Gastroesophageal sphincter (tissue), 4 donors: ENCODE measurements around the gene PARP12. TPM values are rescaled to one million over a fixed set of nuclear protein-coding genes. Genes with fewer than 3 reads are reported as not detected.

Source experiments
- ATAC-seq: fragments of 150-250 bp; one replicate; pipeline ENCODE4 v1.9.1; 2016; ENCODE audit warnings: mild to moderate bottlenecking, moderate library complexity
- H3K27ac ChIP-seq, 4 donors: fragments of 200-600 bp; sonication (generic) in 3 of 4; 1 replicate in 3 of 4; 2 replicates in 1 of 4; pipeline ENCODE4 v1.5.1; 2016 to 2019
- H3K27me3 ChIP-seq: fragments of 200-600 bp; sonication (generic); one replicate; pipeline ENCODE4 v1.5.1; 2019
- H3K36me3 ChIP-seq, 2 donors: fragments of 200-600 bp; sonication (generic); one replicate each; pipeline ENCODE4 v1.5.1; 2019; ENCODE audit warnings: control low read depth in 1 of 2
- H3K4me1 ChIP-seq, 3 donors: fragments of 200-600 bp; sonication (generic); 1 replicate in 2 of 3; 2 replicates in 1 of 3; pipeline ENCODE4 v1.5.1; 2016 to 2019; ENCODE audit warnings: control low read depth in 2 of 3
- H3K4me3 ChIP-seq, 2 donors: fragments of 200-600 bp; sonication (generic); one replicate each; pipeline ENCODE4 v1.5.1; 2019; ENCODE audit warnings: mild to moderate bottlenecking in 1 of 2, moderate library complexity in 1 of 2
- H3K9me3 ChIP-seq, 3 donors: fragments of 200-600 bp; sonication (generic); one replicate each; pipeline ENCODE4 v1.5.1; 2017 to 2019; ENCODE audit warnings: control low read depth in 2 of 3
- EP300 ChIP-seq: sonication (generic); formaldehyde crosslinking; IDR thresholded peaks from one replicate; pipeline ENCODE4 v1.6.1; 2017; ENCODE audit warnings: antibody characterized with exemption, mild to moderate bottlenecking
- POLR2A ChIP-seq, 2 donors: fragments of 450-650 bp; IDR thresholded peaks; one replicate each; pipeline ENCODE4 v1.6.1; 2017; ENCODE audit warnings: antibody characterized with exemption in 2 of 2, mild to moderate bottlenecking in 2 of 2, moderate library complexity in 1 of 2
- POLR2AphosphoS5 ChIP-seq: sonication (generic); formaldehyde crosslinking; IDR thresholded peaks from one replicate; pipeline ENCODE4 v1.6.1; 2017; ENCODE audit warnings: antibody characterized with exemption
- WGBS, 2 donors: methylation state at CpG; one replicate each; pipeline ENCODE4 v1.1.5; 2018; ENCODE audit warnings: low coverage in 1 of 2; 5-methylcytosine and 5-hydroxymethylcytosine counted together
- total RNA-seq, 4 donors: library from RNA; depleted of rRNA; stranded (reverse); fragments of >200 nt; gene quantifications; one replicate each; pipeline ENCODE4 v1.1.0, GENCODE V29; 2016
- TF ChIP-seq, protein P1 (sequence below), 4 experiments: fragments of 200-600 bp in 2 of 4; fragments of 450-650 bp in 2 of 4; sonication (generic) in 1 of 4; IDR thresholded peaks; one replicate each; pipeline ENCODE4 v1.5.1; 2017 to 2019; ENCODE audit warnings: antibody characterized with exemption in 4 of 4, mild to moderate bottlenecking in 2 of 4, moderate library complexity in 2 of 4

PARP12 gene
- total RNA-seq, 4 donors from 2014 or later, result 11.9 to 35.6 (median 18.1) TPM

DNA sequence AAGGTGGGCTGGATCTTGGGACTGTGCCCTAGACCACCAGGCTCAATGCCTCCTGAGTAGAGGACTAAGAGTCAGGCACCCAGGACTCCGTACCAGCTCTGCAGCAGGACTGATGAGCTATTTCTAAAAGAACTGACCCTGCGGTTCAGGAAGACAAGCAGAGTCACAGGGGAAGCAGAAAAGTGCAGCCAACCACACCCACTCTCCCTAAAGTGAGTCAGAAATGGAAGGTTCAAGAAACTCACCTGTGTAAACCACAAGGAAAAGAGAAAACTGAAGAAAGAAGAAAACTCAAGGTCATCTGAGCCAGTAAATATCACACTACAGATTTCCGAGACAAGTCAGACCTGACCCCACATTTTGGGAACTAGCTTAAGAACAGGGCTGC, 2.5 kb downstream of the PARP12 start:
- no peaks in the 10 kb centered on the region for H3K9me3 ChIP-seq
- TF ChIP-seq, protein P1, sequence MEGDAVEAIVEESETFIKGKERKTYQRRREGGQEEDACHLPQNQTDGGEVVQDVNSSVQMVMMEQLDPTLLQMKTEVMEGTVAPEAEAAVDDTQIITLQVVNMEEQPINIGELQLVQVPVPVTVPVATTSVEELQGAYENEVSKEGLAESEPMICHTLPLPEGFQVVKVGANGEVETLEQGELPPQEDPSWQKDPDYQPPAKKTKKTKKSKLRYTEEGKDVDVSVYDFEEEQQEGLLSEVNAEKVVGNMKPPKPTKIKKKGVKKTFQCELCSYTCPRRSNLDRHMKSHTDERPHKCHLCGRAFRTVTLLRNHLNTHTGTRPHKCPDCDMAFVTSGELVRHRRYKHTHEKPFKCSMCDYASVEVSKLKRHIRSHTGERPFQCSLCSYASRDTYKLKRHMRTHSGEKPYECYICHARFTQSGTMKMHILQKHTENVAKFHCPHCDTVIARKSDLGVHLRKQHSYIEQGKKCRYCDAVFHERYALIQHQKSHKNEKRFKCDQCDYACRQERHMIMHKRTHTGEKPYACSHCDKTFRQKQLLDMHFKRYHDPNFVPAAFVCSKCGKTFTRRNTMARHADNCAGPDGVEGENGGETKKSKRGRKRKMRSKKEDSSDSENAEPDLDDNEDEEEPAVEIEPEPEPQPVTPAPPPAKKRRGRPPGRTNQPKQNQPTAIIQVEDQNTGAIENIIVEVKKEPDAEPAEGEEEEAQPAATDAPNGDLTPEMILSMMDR (IDR thresholded peaks at IDR 0.05), result no peak
- TF ChIP-seq POLR2A (IDR thresholded peaks at IDR 0.05) (no peak), POLR2AphosphoS5 (no peak)
- 88 to 92% methylated on average over 2 of the region's 3 CpGs for WGBS, 2 donors
- peaks cover 0 to 27% of the 10 kb centered on the region in 2 donors for H3K36me3 ChIP-seq
- no peak overlapping the region for H3K4me3 ChIP-seq
- H3K27ac ChIP-seq, result peak overlapping the region in 2 of 4 donors; percentile 91 to 94
- peaks cover 0 to 39% (median 15%) of the 10 kb centered on the region in 3 donors for H3K4me1 ChIP-seq
- H3K27me3 ChIP-seq, result no peaks in the 10 kb centered on the region
- ATAC-seq, result no peak

DNA sequence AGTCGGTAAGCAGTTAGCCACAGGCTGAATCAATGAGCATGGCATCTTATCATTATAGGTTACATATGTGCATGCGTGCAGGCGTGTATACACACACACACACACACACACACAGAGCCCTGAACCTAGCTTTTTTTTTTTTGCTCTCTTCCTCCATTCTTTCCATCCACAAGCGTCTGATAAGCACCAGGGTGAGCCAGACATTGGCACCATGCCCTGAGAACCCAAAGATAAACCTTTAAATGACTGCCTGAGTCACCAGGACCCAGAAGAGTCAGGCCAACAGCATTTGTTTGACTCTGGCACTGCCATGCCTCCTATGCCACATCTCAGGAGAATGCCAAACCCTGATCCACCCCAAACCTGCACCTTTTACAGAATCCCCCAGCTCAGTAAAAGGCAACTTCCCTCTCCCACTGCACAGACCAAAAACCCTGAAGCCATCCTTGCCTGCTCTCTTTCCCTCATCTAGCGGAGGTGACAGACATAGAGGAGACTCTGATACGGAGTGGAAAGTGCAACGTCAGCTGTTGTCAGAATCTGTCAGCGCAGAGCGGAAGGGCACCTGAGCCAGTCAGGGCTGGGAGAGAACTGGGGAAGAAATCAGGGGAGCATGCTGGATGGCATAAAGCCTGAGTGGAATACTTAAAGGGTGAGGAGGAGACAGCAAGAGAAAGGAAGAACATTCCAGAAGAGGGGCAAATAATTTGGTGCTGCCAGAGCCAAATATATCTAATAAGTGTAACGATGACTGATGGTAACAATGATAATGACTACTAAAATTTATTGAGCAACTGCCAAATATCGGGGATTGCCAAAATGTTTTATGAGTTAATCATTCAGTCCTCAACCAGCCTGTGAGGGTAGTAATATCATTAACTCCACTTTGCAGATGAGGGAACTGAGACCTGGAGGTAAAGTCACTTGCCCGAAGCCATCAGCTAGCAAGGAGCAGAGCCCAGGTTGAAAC, 3.2 kb downstream of the PARP12 start:
- no peak for ATAC-seq
- TF ChIP-seq POLR2AphosphoS5 (no peak), POLR2A (IDR thresholded peaks at IDR 0.05) (no peak), EP300 (no peak)
- TF ChIP-seq, protein P1 (IDR thresholded peaks at IDR 0.05), result no peak
- Histone ChIP-seq H3K27ac (peak overlapping the region in 2 of 4 donors; percentile 91 to 94), H3K27me3 (no peaks in the 10 kb centered on the region), H3K4me3 (no peak overlapping the region), H3K36me3 (peaks cover 0 to 32% of the 10 kb centered on the region in 2 donors), H3K4me1 (peaks cover 0 to 39% (median 15%) of the 10 kb centered on the region in 3 donors), H3K9me3 (no peaks in the 10 kb centered on the region)
- 68% methylated on average over 8 to 10 of the region's 12 CpGs for WGBS, 2 donors

DNA sequence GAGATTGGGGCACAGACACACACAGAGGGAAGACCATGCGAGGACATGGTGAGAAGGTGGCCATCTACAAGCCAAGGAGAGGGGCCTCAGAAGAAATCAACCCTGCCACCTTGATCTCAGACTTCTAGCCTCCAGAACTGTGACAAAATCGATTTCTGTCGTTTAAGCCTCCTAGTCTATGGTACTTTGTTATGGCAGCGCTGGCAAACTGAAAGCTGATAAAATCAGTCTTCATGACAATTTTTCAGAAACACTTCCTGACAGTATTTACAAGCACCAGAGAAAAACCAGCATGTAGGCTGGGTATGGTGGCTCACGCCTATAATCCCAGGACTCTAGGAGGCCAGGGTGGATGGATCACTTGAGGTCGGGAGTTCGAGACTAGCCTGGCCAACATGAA, 4.2 kb downstream of the PARP12 start:
- H3K27me3 ChIP-seq, result no peaks in the 10 kb centered on the region
- TF ChIP-seq, protein P1 (IDR thresholded peaks at IDR 0.05), result no peak
- TF ChIP-seq POLR2AphosphoS5 (no peak), EP300 (no peak), POLR2A (IDR thresholded peaks at IDR 0.05) (no peak)
- peaks cover 0 to 39% (median 15%) of the 10 kb centered on the region in 3 donors for H3K4me1 ChIP-seq
- 70 to 77% methylated on average over 7 of the region's 7 CpGs for WGBS, 2 donors
- ATAC-seq, result no peak
- H3K27ac ChIP-seq, result no peak overlapping the region
- H3K9me3 ChIP-seq, result no peaks in the 10 kb centered on the region
- H3K4me3 ChIP-seq, result no peak overlapping the region
- peaks cover 0 to 40% of the 10 kb centered on the region in 2 donors for H3K36me3 ChIP-seq

DNA sequence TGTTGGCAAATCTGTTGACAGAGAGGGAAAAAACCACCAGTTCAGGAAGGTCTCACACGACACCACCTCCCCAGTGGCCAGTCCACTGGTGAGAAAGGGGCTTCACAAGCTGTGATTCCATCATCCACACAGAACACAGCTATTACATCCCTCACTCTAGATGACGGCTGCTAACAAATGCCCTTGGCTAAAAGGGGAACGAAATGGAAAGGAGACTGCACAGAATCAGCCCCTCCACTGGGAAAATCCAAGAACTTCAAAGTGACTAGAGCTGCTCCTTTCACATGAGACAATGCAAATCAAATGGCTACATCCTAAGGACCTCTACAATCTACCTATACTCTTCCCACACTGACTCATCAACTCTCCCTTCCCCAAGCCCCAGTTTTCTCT, 5.6 kb downstream of the PARP12 start:
- H3K27ac ChIP-seq, result no peak overlapping the region
- TF ChIP-seq EP300 (no peak), POLR2AphosphoS5 (no peak), POLR2A (IDR thresholded peaks at IDR 0.05) (no peak)
- TF ChIP-seq, protein P1 (IDR thresholded peaks at IDR 0.05), result no peak
- H3K36me3 ChIP-seq, result peaks cover 0 to 45% of the 10 kb centered on the region in 2 donors
- 91% methylated on average over 2 of the region's 3 CpGs; no CpG with 5 or more reads in 1 of the 2 donors for WGBS, 2 donors
- peaks cover 0 to 36% (median 13%) of the 10 kb centered on the region in 3 donors for H3K4me1 ChIP-seq
- H3K4me3 ChIP-seq, result no peak overlapping the region
- no peaks in the 10 kb centered on the region for H3K27me3 ChIP-seq
- H3K9me3 ChIP-seq, result no peaks in the 10 kb centered on the region
- no peak for ATAC-seq
